Melanocyte of skin (primary cell): ENCODE data around the gene GGPS1. TPM values are rescaled to one million over a fixed set of nuclear protein-coding genes. Genes with fewer than 3 reads are reported as not detected.

Source experiments
- small RNA-seq, 2 donors: library from RNA; depleted of rRNA; stranded (forward); fragments of <200 nt; gene quantifications; one replicate each; pipeline ENCODE3, GENCODE V24; 2012
- total RNA-seq, 2 donors: library from RNA; depleted of rRNA; stranded (reverse); fragments of >200 nt; gene quantifications; 2 replicates each; pipeline ENCODE4 v1.2.3, GENCODE V29; 2012

GGPS1 gene
- 10 to 100 TPM; 13.7 to 17.6 TPM for total RNA-seq

GRCh38 chr1:235328271-235329138, at the start of gene GGPS1:
TSS of gene GGPS1 (plus strand) at chr1:235328570. CDS start at chr1:235335265, 6,695 bp downstream.

DNA sequence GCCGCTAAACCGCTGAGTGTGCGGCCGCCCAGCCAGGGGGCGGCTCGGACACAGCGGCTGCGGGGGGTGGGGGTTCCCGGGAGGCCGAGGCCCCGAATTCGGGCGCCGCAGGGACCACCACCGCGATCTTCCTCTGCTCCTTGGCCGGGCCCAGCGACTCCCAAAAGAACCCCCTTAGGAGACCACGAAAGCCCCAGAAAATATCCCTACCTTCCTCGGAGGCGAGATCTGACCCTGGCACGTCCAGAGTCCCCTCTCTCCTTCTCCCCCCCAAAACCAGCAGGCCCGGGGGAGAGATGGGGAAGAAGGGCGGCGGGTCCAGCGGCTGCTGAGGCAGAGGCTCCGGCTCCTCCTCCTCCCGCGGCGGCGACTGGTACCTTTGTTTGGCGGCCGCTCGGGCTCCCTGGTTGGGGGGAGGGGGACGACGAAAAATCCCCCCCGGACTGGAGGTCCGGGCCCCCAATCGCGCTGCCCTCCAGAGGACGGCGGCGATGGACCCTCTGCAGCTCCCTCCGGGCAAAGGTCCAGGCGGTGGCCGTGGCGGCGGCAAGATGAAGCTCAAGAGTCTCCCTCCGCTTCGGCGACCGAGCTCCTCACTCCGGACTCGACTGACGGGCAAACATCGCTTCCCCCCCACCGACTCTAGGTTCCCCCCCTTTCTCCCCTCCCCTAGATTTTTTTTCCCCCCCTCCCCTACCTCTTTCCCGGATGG, 655 bp upstream of the GGPS1 start, which contains the start of gene ARID4B:
ARID4B (minus strand) TSS at position 621 of the 712 bp plus-strand sequence. CDS start 1,260 bp downstream, outside the sequence.

GRCh38 chr1:235367000-235367908, 38.9 kb downstream of the GGPS1 start, which contains the start of gene TBCE:
TSS of gene TBCE (plus strand) at chr1:235367427. CDS start at chr1:235380050, 12,623 bp downstream.

Small RNAs within 50 kb of the gene (small RNA-seq; reads per million reads assigned to genes)
- gene AL391994.1: 0 reads per million in 2 donors

Other genes with a start within 250 kb of the GGPS1 start
- gene TOMM20, start 199.7 kb upstream of the GGPS1 start, total RNA-seq: 10 to 100 TPM; 46.1 to 74.3 TPM
- 10 to 100 TPM; 31.0 to 38.3 TPM for gene RBM34, start 167.3 kb upstream of the GGPS1 start, total RNA-seq
- 10 to 100 TPM; 12.3 to 39.9 TPM for gene ARID4B, start 391 bp upstream of the GGPS1 start, total RNA-seq
- gene TBCE, start 38.9 kb downstream of the GGPS1 start, total RNA-seq: 10 to 100 TPM; 23.7 to 33.3 TPM
- gene B3GALNT2, start 175.9 kb downstream of the GGPS1 start, total RNA-seq: 10 to 100 TPM; 18.9 to 32.3 TPM